ENCODE data around the gene PUS10.
A peak's percentile ranks its signal among the peaks of the same experiment; 100 is the strongest.

Gene PUS10

GRCh38 chr2:61029533-61029932 lies 11.5 kb upstream of the PUS10 start:
- Histone ChIP-seq H3K4me2 (ENCODE audit: low read length) (no peak overlapping the region), H3K36me3 (ENCODE audit: control insufficient read depth, insufficient read depth, low read length) (no peaks in the 10 kb centered on the region), H3K4me1 (ENCODE audit: control insufficient read depth, low read depth, low read length) (no peaks in the 10 kb centered on the region), H2BK120ac (ENCODE audit: low read depth, low read length) (no peak overlapping the region), H2AK5ac (ENCODE audit: low read length) (no peak overlapping the region), H3K27ac (ENCODE audit: low read depth, low read length) (no peak overlapping the region), H3K79me2 (ENCODE audit: control insufficient read depth, insufficient read depth, low read length) (no peaks in the 10 kb centered on the region), H4K8ac (ENCODE audit: low read depth, low read length) (no peak overlapping the region), H3K27me3 (ENCODE audit: insufficient read depth, low read length, poor library complexity) (no peaks in the 10 kb centered on the region), H3K18ac (ENCODE audit: low read length) (no peak overlapping the region), H2BK5ac (ENCODE audit: low read length) (no peak overlapping the region), H4K5ac (ENCODE audit: low read length) (no peak overlapping the region), H3K56ac (ENCODE audit: low read length) (no peak overlapping the region), H3K79me1 (ENCODE audit: low read length) (peaks cover 3% of the 10 kb centered on the region), H3K4ac (ENCODE audit: low read depth, low read length) (no peak overlapping the region), H3K4me3 (ENCODE audit: low read length) (no peak overlapping the region), H3K23ac (ENCODE audit: low read length) (no peak overlapping the region), H2BK15ac (replicated peaks; ENCODE audit: low read depth) (no peak overlapping the region), H3K9ac (ENCODE audit: low read length) (no peak overlapping the region)
- no CpG with 5 or more reads among the region's 3 CpGs for WGBS (ENCODE audit: extremely low coverage, insufficient coverage, low lambda C conversion rate)
- no peak for DNase-seq

GRCh38 chr2:61023670-61024069 lies 5.6 kb upstream of the PUS10 start:
- WGBS (ENCODE audit: extremely low coverage, insufficient coverage, low lambda C conversion rate): no CpG with 5 or more reads among the region's 4 CpGs
- no peak overlapping the region for H4K8ac ChIP-seq (ENCODE audit: low read depth, low read length)
- H3K36me3 ChIP-seq (ENCODE audit: control insufficient read depth, insufficient read depth, low read length): no peaks in the 10 kb centered on the region
- peaks cover 6% of the 10 kb centered on the region for H3K79me2 ChIP-seq (ENCODE audit: control insufficient read depth, insufficient read depth, low read length)
- H3K18ac ChIP-seq (ENCODE audit: low read length): no peak overlapping the region
- H3K4me3 ChIP-seq (ENCODE audit: low read length): no peak overlapping the region
- no peak for DNase-seq
- H3K56ac ChIP-seq (ENCODE audit: low read length): no peak overlapping the region
- H2AK5ac ChIP-seq (ENCODE audit: low read length): no peak overlapping the region
- H4K5ac ChIP-seq (ENCODE audit: low read length): no peak overlapping the region
- H3K4me1 ChIP-seq (ENCODE audit: control insufficient read depth, low read depth, low read length): no peaks in the 10 kb centered on the region
- no peak overlapping the region for H2BK5ac ChIP-seq (ENCODE audit: low read length)
- no peak overlapping the region for H2BK15ac ChIP-seq (replicated peaks; ENCODE audit: low read depth)
- no peak overlapping the region for H3K4me2 ChIP-seq (ENCODE audit: low read length)
- H2BK120ac ChIP-seq (ENCODE audit: low read depth, low read length): no peak overlapping the region
- H3K79me1 ChIP-seq (ENCODE audit: low read length): peaks cover 5% of the 10 kb centered on the region
- no peak overlapping the region for H3K9ac ChIP-seq (ENCODE audit: low read length)
- no peak overlapping the region for H3K23ac ChIP-seq (ENCODE audit: low read length)
- H3K27ac ChIP-seq (ENCODE audit: low read depth, low read length): no peak overlapping the region
- H3K4ac ChIP-seq (ENCODE audit: low read depth, low read length): no peak overlapping the region
- H3K27me3 ChIP-seq (ENCODE audit: insufficient read depth, low read length, poor library complexity): no peaks in the 10 kb centered on the region

GRCh38 chr2:61021228-61021660 lies 3.2 kb upstream of the PUS10 start:
- H3K4ac ChIP-seq (ENCODE audit: low read depth, low read length): no peak overlapping the region
- no peaks in the 10 kb centered on the region for H3K36me3 ChIP-seq (ENCODE audit: control insufficient read depth, insufficient read depth, low read length)

GRCh38 chr2:61018798-61019197 lies 743 bp upstream of the PUS10 start:
- H3K79me2 ChIP-seq (ENCODE audit: control insufficient read depth, insufficient read depth, low read length): peaks cover 11% of the 10 kb centered on the region
- H2BK120ac ChIP-seq (ENCODE audit: low read depth, low read length): no peak overlapping the region
- H2BK5ac ChIP-seq (ENCODE audit: low read length): no peak overlapping the region
- H3K4me3 ChIP-seq (ENCODE audit: low read length): no peak overlapping the region
- no peak overlapping the region for H3K4me2 ChIP-seq (ENCODE audit: low read length)
- H3K27me3 ChIP-seq (ENCODE audit: insufficient read depth, low read length, poor library complexity): no peaks in the 10 kb centered on the region
- H4K5ac ChIP-seq (ENCODE audit: low read length): no peak overlapping the region
- no peak overlapping the region for H3K56ac ChIP-seq (ENCODE audit: low read length)
- no peak overlapping the region for H2BK15ac ChIP-seq (replicated peaks; ENCODE audit: low read depth)
- no peak for DNase-seq
- no peaks in the 10 kb centered on the region for H3K36me3 ChIP-seq (ENCODE audit: control insufficient read depth, insufficient read depth, low read length)
- WGBS (ENCODE audit: extremely low coverage, insufficient coverage, low lambda C conversion rate): no CpG with 5 or more reads among the region's 6 CpGs
- peaks cover 3% of the 10 kb centered on the region for H3K79me1 ChIP-seq (ENCODE audit: low read length)
- H3K18ac ChIP-seq (ENCODE audit: low read length): no peak overlapping the region
- H2AK5ac ChIP-seq (ENCODE audit: low read length): no peak overlapping the region
- H3K9ac ChIP-seq (ENCODE audit: low read length): no peak overlapping the region
- H3K23ac ChIP-seq (ENCODE audit: low read length): no peak overlapping the region
- no peak overlapping the region for H3K27ac ChIP-seq (ENCODE audit: low read depth, low read length)
- H3K4ac ChIP-seq (ENCODE audit: low read depth, low read length): no peak overlapping the region
- H4K8ac ChIP-seq (ENCODE audit: low read depth, low read length): no peak overlapping the region
- H3K4me1 ChIP-seq (ENCODE audit: control insufficient read depth, low read depth, low read length): no peaks in the 10 kb centered on the region

More at GRCh38 chr2:61021228-61021660, 3.2 kb upstream of the PUS10 start:
- H4K5ac ChIP-seq (ENCODE audit: low read length): no peak overlapping the region
- peaks cover 11% of the 10 kb centered on the region for H3K79me2 ChIP-seq (ENCODE audit: control insufficient read depth, insufficient read depth, low read length)
- no peak for DNase-seq
- H3K9ac ChIP-seq (ENCODE audit: low read length): no peak overlapping the region
- H2BK5ac ChIP-seq (ENCODE audit: low read length): no peak overlapping the region
- H3K23ac ChIP-seq (ENCODE audit: low read length): no peak overlapping the region
- no peak overlapping the region for H2BK15ac ChIP-seq (replicated peaks; ENCODE audit: low read depth)
- H3K27ac ChIP-seq (ENCODE audit: low read depth, low read length): no peak overlapping the region
- H3K56ac ChIP-seq (ENCODE audit: low read length): no peak overlapping the region
- no peaks in the 10 kb centered on the region for H3K4me1 ChIP-seq (ENCODE audit: control insufficient read depth, low read depth, low read length)
- no peak overlapping the region for H2AK5ac ChIP-seq (ENCODE audit: low read length)
- H3K18ac ChIP-seq (ENCODE audit: low read length): no peak overlapping the region
- peaks cover 3% of the 10 kb centered on the region for H3K79me1 ChIP-seq (ENCODE audit: low read length)
- no peak overlapping the region for H3K4me3 ChIP-seq (ENCODE audit: low read length)
- no peaks in the 10 kb centered on the region for H3K27me3 ChIP-seq (ENCODE audit: insufficient read depth, low read length, poor library complexity)
- no peak overlapping the region for H2BK120ac ChIP-seq (ENCODE audit: low read depth, low read length)
- WGBS (ENCODE audit: extremely low coverage, insufficient coverage, low lambda C conversion rate): no CpG with 5 or more reads among the region's 6 CpGs
- H4K8ac ChIP-seq (ENCODE audit: low read depth, low read length): no peak overlapping the region
- H3K4me2 ChIP-seq (ENCODE audit: low read length): no peak overlapping the region

GRCh38 chr2:61018318-61018755 lies 282 bp upstream of the PUS10 start:
- peaks cover 3% of the 10 kb centered on the region for H3K79me1 ChIP-seq (ENCODE audit: low read length)
- H3K18ac ChIP-seq (ENCODE audit: low read length): no peak overlapping the region
- H3K4me1 ChIP-seq (ENCODE audit: control insufficient read depth, low read depth, low read length): no peaks in the 10 kb centered on the region
- H3K9ac ChIP-seq (ENCODE audit: low read length): peak overlapping the region; percentile 94
- H2BK5ac ChIP-seq (ENCODE audit: low read length): no peak overlapping the region
- no peak overlapping the region for H3K4ac ChIP-seq (ENCODE audit: low read depth, low read length)
- no peak overlapping the region for H2BK120ac ChIP-seq (ENCODE audit: low read depth, low read length)
- H3K79me2 ChIP-seq (ENCODE audit: control insufficient read depth, insufficient read depth, low read length): peaks cover 11% of the 10 kb centered on the region
- H3K4me2 ChIP-seq (ENCODE audit: low read length): peak overlapping the region; percentile 51
- no peak overlapping the region for H3K27ac ChIP-seq (ENCODE audit: low read depth, low read length)
- H3K56ac ChIP-seq (ENCODE audit: low read length): peak overlapping the region; percentile 98
- no peak overlapping the region for H4K8ac ChIP-seq (ENCODE audit: low read depth, low read length)
- H4K5ac ChIP-seq (ENCODE audit: low read length): no peak overlapping the region
- peak overlapping the region; percentile 97 for H3K4me3 ChIP-seq (ENCODE audit: low read length)
- no peaks in the 10 kb centered on the region for H3K36me3 ChIP-seq (ENCODE audit: control insufficient read depth, insufficient read depth, low read length)
- H2BK15ac ChIP-seq (replicated peaks; ENCODE audit: low read depth): no peak overlapping the region
- H2AK5ac ChIP-seq (ENCODE audit: low read length): no peak overlapping the region
- no peaks in the 10 kb centered on the region for H3K27me3 ChIP-seq (ENCODE audit: insufficient read depth, low read length, poor library complexity)
- H3K23ac ChIP-seq (ENCODE audit: low read length): no peak overlapping the region
- no peak for DNase-seq
- no CpG with 5 or more reads among the region's 7 CpGs for WGBS (ENCODE audit: extremely low coverage, insufficient coverage, low lambda C conversion rate)

GRCh38 chr2:61017003-61017555 lies 976 bp downstream of the PUS10 start:
- H3K79me2 ChIP-seq (ENCODE audit: control insufficient read depth, insufficient read depth, low read length): peaks cover 11% of the 10 kb centered on the region
- no peaks in the 10 kb centered on the region for H3K4me1 ChIP-seq (ENCODE audit: control insufficient read depth, low read depth, low read length)
- peak overlapping the region; percentile 97 for H3K4me3 ChIP-seq (ENCODE audit: low read length)
- H3K18ac ChIP-seq (ENCODE audit: low read length): peak overlapping the region; percentile 12
- H3K27ac ChIP-seq (ENCODE audit: low read depth, low read length): peak overlapping the region; percentile 92
- no peak overlapping the region for H2BK120ac ChIP-seq (ENCODE audit: low read depth, low read length)
- H4K5ac ChIP-seq (ENCODE audit: low read length): no peak overlapping the region
- H3K9ac ChIP-seq (ENCODE audit: low read length): peak overlapping the region; percentile 94
- peak overlapping the region; percentile 98 for H3K56ac ChIP-seq (ENCODE audit: low read length)
- H2AK5ac ChIP-seq (ENCODE audit: low read length): no peak overlapping the region
- no peaks in the 10 kb centered on the region for H3K27me3 ChIP-seq (ENCODE audit: insufficient read depth, low read length, poor library complexity)
- no peaks in the 10 kb centered on the region for H3K36me3 ChIP-seq (ENCODE audit: control insufficient read depth, insufficient read depth, low read length)
- peak; percentile 95 for DNase-seq
- H3K23ac ChIP-seq (ENCODE audit: low read length): no peak overlapping the region
- no peak overlapping the region for H2BK15ac ChIP-seq (replicated peaks; ENCODE audit: low read depth)
- WGBS (ENCODE audit: extremely low coverage, insufficient coverage, low lambda C conversion rate): no CpG with 5 or more reads among the region's 27 CpGs
- peak overlapping the region; percentile 64 for H2BK5ac ChIP-seq (ENCODE audit: low read length)
- H3K79me1 ChIP-seq (ENCODE audit: low read length): peaks cover 3% of the 10 kb centered on the region
- peak overlapping the region; percentile 95 for H3K4me2 ChIP-seq (ENCODE audit: low read length)
- no peak overlapping the region for H4K8ac ChIP-seq (ENCODE audit: low read depth, low read length)
- no peak overlapping the region for H3K4ac ChIP-seq (ENCODE audit: low read depth, low read length)
